Measurements from ENCODE around the gene TSPEAR. TPM values are rescaled to one million over a fixed set of nuclear protein-coding genes. Genes with fewer than 3 reads are reported as not detected.

Gene TSPEAR
- total RNA-seq, 2 donors from 2014 or later, result not detected

DNA sequence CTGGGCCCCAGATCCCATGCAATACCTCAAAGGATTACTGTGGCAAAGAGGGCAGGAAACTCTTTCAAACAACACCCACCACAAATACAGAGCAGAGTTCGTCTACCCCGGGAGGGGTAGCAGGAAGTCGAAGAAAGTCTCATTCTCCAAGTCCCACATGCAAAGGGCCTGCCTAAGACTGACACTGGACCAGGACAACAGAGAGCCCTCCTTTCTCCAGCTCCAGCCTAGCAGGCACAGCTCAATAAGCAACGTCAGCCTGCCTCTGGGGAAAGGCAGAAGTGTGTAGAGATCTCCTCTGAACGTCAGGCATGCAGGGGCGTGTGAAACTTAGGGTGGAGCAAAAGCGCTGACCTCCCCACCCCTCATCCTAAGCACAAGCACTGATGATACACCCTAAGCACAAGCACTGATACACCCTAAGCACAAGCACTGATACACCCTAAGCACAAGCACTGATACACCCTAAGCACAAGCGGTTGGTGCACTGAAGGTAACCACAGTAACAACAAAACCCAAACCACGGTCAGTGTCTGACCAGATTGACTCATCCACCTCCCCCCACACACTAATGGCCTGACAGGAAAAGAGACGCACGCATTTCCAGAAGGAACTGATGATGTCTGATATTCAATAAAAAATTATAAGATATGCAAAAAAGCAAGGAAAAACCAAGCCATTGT lies 52.3 kb downstream of the TSPEAR start:
- ATAC-seq (ENCODE audit: insufficient number of reproducible peaks, low FRiP score, low read depth), result no peak
- Histone ChIP-seq H3K4me1 (ENCODE audit: control insufficient read depth in 1 of 2, low read depth in 2 of 2) (no peaks in the 10 kb centered on the region), H3K27me3 (replicated peaks; ENCODE audit: insufficient read depth) (no peaks in the 10 kb centered on the region), H3K27ac (no peak overlapping the region), H3K4me3 (no peak overlapping the region), H3K36me3 (no peaks in the 10 kb centered on the region), H3K9me3 (peaks cover 3% of the 10 kb centered on the region)
- no peak for DNase-seq (ENCODE audit: low spot score)
- TF ChIP-seq, protein P1, sequence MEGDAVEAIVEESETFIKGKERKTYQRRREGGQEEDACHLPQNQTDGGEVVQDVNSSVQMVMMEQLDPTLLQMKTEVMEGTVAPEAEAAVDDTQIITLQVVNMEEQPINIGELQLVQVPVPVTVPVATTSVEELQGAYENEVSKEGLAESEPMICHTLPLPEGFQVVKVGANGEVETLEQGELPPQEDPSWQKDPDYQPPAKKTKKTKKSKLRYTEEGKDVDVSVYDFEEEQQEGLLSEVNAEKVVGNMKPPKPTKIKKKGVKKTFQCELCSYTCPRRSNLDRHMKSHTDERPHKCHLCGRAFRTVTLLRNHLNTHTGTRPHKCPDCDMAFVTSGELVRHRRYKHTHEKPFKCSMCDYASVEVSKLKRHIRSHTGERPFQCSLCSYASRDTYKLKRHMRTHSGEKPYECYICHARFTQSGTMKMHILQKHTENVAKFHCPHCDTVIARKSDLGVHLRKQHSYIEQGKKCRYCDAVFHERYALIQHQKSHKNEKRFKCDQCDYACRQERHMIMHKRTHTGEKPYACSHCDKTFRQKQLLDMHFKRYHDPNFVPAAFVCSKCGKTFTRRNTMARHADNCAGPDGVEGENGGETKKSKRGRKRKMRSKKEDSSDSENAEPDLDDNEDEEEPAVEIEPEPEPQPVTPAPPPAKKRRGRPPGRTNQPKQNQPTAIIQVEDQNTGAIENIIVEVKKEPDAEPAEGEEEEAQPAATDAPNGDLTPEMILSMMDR (IDR thresholded peaks at IDR 0.05), result no peak

DNA sequence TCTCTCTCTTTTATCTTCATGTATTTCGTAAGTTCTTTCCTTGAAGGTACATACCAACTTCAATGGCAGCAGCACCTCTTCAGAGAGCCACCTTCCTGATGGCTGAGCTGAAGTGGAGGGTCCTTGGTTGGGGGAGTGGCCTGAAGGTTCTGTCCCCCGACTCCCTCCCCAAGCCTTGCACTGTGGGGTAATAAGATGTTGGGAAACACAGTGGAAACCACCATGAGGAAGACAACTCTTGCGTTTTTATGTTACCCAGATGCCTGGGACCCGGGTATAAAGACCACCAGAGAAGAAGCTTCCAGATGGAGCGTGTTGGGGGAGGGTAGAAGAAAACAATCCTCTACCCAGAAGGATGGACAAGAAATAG lies 52.8 kb downstream of the TSPEAR start:
- Histone ChIP-seq H3K4me1 (ENCODE audit: control insufficient read depth in 1 of 2, low read depth in 2 of 2) (no peaks in the 10 kb centered on the region), H3K4me3 (no peak overlapping the region), H3K27me3 (replicated peaks; ENCODE audit: insufficient read depth) (no peaks in the 10 kb centered on the region), H3K27ac (no peak overlapping the region), H3K9me3 (peaks cover 3% of the 10 kb centered on the region), H3K36me3 (no peaks in the 10 kb centered on the region)
- TF ChIP-seq, protein P1 (IDR thresholded peaks at IDR 0.05), result no peak
- DNase-seq (ENCODE audit: low spot score) (no peak), ATAC-seq (ENCODE audit: insufficient number of reproducible peaks, low FRiP score, low read depth) (no peak)

DNA sequence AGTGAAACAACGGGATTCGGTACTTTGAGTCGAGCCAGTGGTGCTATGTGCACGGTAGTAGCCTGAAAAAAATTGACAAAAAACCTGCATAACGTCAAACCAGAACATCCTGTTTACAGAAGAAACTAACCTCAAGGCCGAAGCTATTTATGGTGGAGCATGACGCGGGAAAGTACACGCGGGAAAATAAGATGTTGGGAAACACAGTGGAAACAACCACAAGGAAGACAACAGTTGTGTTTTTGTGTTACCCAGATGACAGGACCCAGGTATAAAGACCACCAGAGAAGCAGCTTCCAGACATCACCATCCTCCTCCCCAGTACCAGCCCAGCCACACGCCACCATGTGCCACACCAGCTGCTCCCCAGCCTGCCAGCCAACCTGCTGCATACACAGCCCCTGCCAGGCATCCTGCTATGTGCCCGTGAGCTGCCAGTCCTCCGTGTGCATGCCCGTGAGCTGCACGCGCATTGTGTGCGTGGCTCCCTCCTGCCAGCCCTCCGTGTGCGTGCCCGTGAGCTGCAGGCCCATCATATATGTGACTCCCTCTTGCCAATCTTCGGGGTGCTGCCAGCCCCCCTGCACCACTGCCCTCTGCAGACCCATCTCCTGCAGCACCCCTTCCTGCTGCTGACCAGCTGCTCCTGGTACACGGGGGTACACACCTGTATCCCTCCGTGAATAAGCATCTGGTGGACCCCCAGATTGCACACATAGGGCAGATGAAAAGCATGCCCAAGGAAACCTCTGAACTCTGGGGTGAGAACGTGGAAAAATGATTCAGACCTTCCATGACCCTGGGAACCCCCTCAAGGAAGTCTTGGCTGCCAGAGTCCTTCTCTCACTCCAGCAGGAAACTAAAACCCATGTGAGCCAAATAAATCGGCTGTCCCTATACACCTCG lies 53.5 kb downstream of the TSPEAR start, which contains the start of gene KRTAP12-3:
Gene KRTAP12-3, plus strand, starts transcription at position 298 of the 906 bp plus-strand sequence. Its CDS starts 48 bp downstream, at position 346.
- no peaks in the 10 kb centered on the region for H3K36me3 ChIP-seq
- H3K4me3 ChIP-seq, result no peak within 1 kb of the TSS
- no peaks in the 10 kb centered on the region for H3K4me1 ChIP-seq (ENCODE audit: control insufficient read depth in 1 of 2, low read depth in 2 of 2)
- DNase-seq (ENCODE audit: low spot score) (no peak), ATAC-seq (ENCODE audit: insufficient number of reproducible peaks, low FRiP score, low read depth) (no peak)
- H3K9me3 ChIP-seq, result peaks cover 3% of the 10 kb centered on the region
- no peak within 1 kb of the TSS for H3K27ac ChIP-seq
- TF ChIP-seq, protein P1 (IDR thresholded peaks at IDR 0.05), result no peak
- no peaks in the 10 kb centered on the region for H3K27me3 ChIP-seq (replicated peaks; ENCODE audit: insufficient read depth)

DNA sequence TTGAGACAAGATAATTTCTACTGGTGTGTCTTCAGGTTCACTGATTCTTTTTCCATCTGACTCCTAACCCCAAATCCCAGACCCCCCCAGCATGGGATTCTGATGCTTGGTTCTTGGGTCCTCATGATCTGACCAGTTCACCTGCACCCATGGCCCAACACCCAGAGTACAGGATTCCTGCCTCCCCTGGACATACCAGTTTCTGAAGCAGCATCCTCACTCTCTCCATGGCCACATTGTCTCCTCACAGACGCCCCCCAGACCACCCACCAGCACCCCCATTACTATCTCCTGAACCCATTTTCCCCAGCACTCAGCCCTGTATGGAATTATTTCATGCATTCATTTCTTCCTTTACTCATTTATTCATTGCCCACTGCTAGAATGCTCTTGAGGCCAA lies 54.5 kb downstream of the TSPEAR start:
- TF ChIP-seq, protein P1 (IDR thresholded peaks at IDR 0.05), result no peak
- H3K4me3 ChIP-seq, result no peak overlapping the region
- no peak overlapping the region for H3K27ac ChIP-seq
- no peak for DNase-seq (ENCODE audit: low spot score)
- peaks cover 3% of the 10 kb centered on the region for H3K9me3 ChIP-seq
- ATAC-seq (ENCODE audit: insufficient number of reproducible peaks, low FRiP score, low read depth), result no peak
- H3K27me3 ChIP-seq (replicated peaks; ENCODE audit: insufficient read depth), result no peaks in the 10 kb centered on the region
- no peaks in the 10 kb centered on the region for H3K36me3 ChIP-seq
- no peaks in the 10 kb centered on the region for H3K4me1 ChIP-seq (ENCODE audit: control insufficient read depth in 1 of 2, low read depth in 2 of 2)

DNA sequence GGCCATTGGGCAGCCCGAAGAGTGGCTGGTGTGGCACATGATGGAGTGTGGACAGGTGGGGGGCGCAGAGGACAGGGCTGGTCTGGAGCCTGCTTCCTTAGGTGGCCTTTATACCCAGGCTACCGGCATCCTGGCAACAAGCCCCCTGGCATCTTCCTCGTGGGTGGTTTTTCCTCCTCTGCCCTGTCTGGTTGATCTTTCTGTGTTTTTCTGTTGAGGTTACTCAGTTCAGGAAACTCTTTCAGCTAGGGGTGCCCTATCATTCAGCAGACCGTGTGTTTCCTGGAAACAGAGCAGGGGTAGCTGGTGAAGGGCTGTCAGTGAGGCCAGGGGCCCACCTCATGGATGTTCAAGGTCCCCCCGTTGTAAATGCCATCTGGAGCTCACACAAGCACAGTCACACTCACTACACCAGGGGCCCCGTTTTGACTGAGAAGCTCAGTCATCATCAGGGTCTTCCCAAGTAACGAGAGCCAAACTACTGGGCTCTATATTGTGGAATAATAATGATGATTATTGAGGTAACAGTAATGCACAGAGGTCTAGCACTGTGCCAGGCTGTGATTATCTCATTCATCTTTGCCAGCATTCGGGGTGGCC lies 56.7 kb downstream of the TSPEAR start, which contains the start of gene KRTAP12-4:
Gene KRTAP12-4, minus strand, starts transcription at position 84 of the 600 bp plus-strand sequence. Its CDS starts 45 bp downstream, at position 39.
- Histone ChIP-seq H3K9me3 (peaks cover 3% of the 10 kb centered on the region), H3K27me3 (replicated peaks; ENCODE audit: insufficient read depth) (no peaks in the 10 kb centered on the region), H3K4me3 (no peak within 1 kb of the TSS), H3K4me1 (ENCODE audit: control insufficient read depth in 1 of 2, low read depth in 2 of 2) (no peaks in the 10 kb centered on the region), H3K36me3 (no peaks in the 10 kb centered on the region), H3K27ac (no peak within 1 kb of the TSS)
- TF ChIP-seq, protein P1 (IDR thresholded peaks at IDR 0.05), result no peak
- no peak for ATAC-seq (ENCODE audit: insufficient number of reproducible peaks, low FRiP score, low read depth)
- DNase-seq (ENCODE audit: low spot score), result no peak
